Coronary artery (tissue), 2 donors: ENCODE measurements around the gene VSNL1.
"Not testable (repeated sequence)": the region's sequence is repeated elsewhere in the genome, so short reads cannot be mapped to it uniquely, and the experiment has no call there.

Source experiments
- DNase-seq: peaks from one replicate; pipeline ENCODE4 v3.0.0-alpha.2; 2017; ENCODE audit warnings: low spot score
- H3K27ac ChIP-seq, 2 donors: fragments of 200-600 bp; sonication (generic); one replicate each; pipeline ENCODE4 v1.5.1; 2016 to 2019
- H3K4me3 ChIP-seq: fragments of 200-600 bp; sonication (generic); 2 replicates; pipeline ENCODE4 v1.5.1; 2016; ENCODE audit warnings: mild to moderate bottlenecking, moderate library complexity
- CTCF ChIP-seq: fragments of 200-600 bp; sonication (generic); IDR thresholded peaks from one replicate; pipeline ENCODE4 v1.5.1; 2019; ENCODE audit warnings: antibody characterized with exemption

Gene VSNL1

GRCh38 chr2:17550907-17551306 is 10.4 kb downstream of the VSNL1 start:
- no peak overlapping the region for H3K27ac ChIP-seq
- H3K4me3 ChIP-seq: no peak overlapping the region
- no peak for DNase-seq
- no peak for TF ChIP-seq CTCF

GRCh38 chr2:17555150-17555549 is 14.7 kb downstream of the VSNL1 start:
- no peak overlapping the region for H3K4me3 ChIP-seq
- DNase-seq: no peak
- no peak for TF ChIP-seq CTCF
- H3K27ac ChIP-seq: no peak overlapping the region

- no peak overlapping the region for H3K27ac ChIP-seq
- TF ChIP-seq CTCF: no peak
These were observed 17.1 kb downstream of the VSNL1 start for GRCh38 chr2:17557596-17557995.

GRCh38 chr2:17558053-17558452 is 17.6 kb downstream of the VSNL1 start:
- Histone ChIP-seq H3K4me3 (no peak overlapping the region), H3K27ac (no peak overlapping the region)
- TF ChIP-seq CTCF: no peak
- no peak for DNase-seq

More at GRCh38 chr2:17557596-17557995, 17.1 kb downstream of the VSNL1 start:
- no peak overlapping the region for H3K4me3 ChIP-seq
- DNase-seq: no peak

GRCh38 chr2:17558878-17559277 is 18.4 kb downstream of the VSNL1 start:
- H3K27ac ChIP-seq: no peak overlapping the region
- no peak overlapping the region for H3K4me3 ChIP-seq
- no peak for TF ChIP-seq CTCF
- no peak for DNase-seq

- not testable (repeated sequence) for DNase-seq, H3K27ac ChIP-seq, H3K4me3 ChIP-seq
These were observed 25.2 kb downstream of the VSNL1 start for GRCh38 chr2:17565726-17566125.

GRCh38 chr2:17571681-17572080 is 31.2 kb downstream of the VSNL1 start:
- Histone ChIP-seq H3K27ac (no peak overlapping the region), H3K4me3 (no peak overlapping the region)
- no peak for TF ChIP-seq CTCF
- DNase-seq: no peak
